Medulla oblongata (tissue), 1 donor: ENCODE measurements around the gene PRTG.
"Not testable (repeated sequence)": the region's sequence is repeated elsewhere in the genome, so short reads cannot be mapped to it uniquely, and the experiment has no call there.

Source experiments
- DNase-seq: peaks from one replicate; pipeline ENCODE4 v3.0.0-alpha.2; 2015; ENCODE audit errors: extremely low spot score

The PRTG gene

GRCh38 chr15:55700876-55701275 lies 42.1 kb downstream of the PRTG start:
- DNase-seq: no peak

- DNase-seq: no peak
These were observed 44.3 kb downstream of the PRTG start for GRCh38 chr15:55698653-55699052.

- no peak for DNase-seq
These were observed 46.7 kb downstream of the PRTG start for GRCh38 chr15:55696221-55696620.

GRCh38 chr15:55695432-55695831 lies 47.5 kb downstream of the PRTG start:
- DNase-seq: no peak

GRCh38 chr15:55694652-55695150 lies 48.3 kb downstream of the PRTG start:
- DNase-seq: no peak

- not testable (repeated sequence) for DNase-seq
These were observed 49.8 kb downstream of the PRTG start for GRCh38 chr15:55693116-55693515.

GRCh38 chr15:55687792-55688191 lies 55.2 kb downstream of the PRTG start:
- no peak for DNase-seq

- no peak for DNase-seq
These were observed 57.7 kb downstream of the PRTG start for GRCh38 chr15:55685286-55685685.

- DNase-seq: no peak
These were observed 59.6 kb downstream of the PRTG start for GRCh38 chr15:55683376-55683775.

GRCh38 chr15:55681631-55682030 lies 61.3 kb downstream of the PRTG start:
- no peak for DNase-seq

GRCh38 chr15:55676507-55676906 lies 66.4 kb downstream of the PRTG start:
- DNase-seq: no peak

GRCh38 chr15:55673287-55673686 lies 69.7 kb downstream of the PRTG start:
- no peak for DNase-seq

GRCh38 chr15:55669270-55669669 lies 73.7 kb downstream of the PRTG start:
- peak; percentile 21 for DNase-seq

- DNase-seq: no peak
These were observed 77.2 kb downstream of the PRTG start for GRCh38 chr15:55665605-55666227.

- DNase-seq: no peak
These were observed 81.5 kb downstream of the PRTG start for GRCh38 chr15:55661428-55661827.

GRCh38 chr15:55660153-55660552 lies 82.8 kb downstream of the PRTG start:
- no peak for DNase-seq

- DNase-seq: no peak
These were observed 83.5 kb downstream of the PRTG start for GRCh38 chr15:55659481-55659880.

GRCh38 chr15:55658886-55659285 lies 84.1 kb downstream of the PRTG start:
- DNase-seq: no peak

GRCh38 chr15:55654561-55655031 lies 88.4 kb downstream of the PRTG start:
- no peak for DNase-seq

- no peak for DNase-seq
These were observed 90.0 kb downstream of the PRTG start for GRCh38 chr15:55652909-55653495.

- no peak for DNase-seq
These were observed 90.6 kb downstream of the PRTG start for GRCh38 chr15:55652359-55652758.

- no peak for DNase-seq
These were observed 93.9 kb downstream of the PRTG start for GRCh38 chr15:55649058-55649423.

GRCh38 chr15:55638764-55639163 lies 104.2 kb downstream of the PRTG start:
- no peak for DNase-seq

- no peak for DNase-seq
These were observed 105.9 kb downstream of the PRTG start for GRCh38 chr15:55637086-55637485.
